ENCODE measurements around the gene ADGRG1. TPM values are rescaled to one million over a fixed set of nuclear protein-coding genes. Genes with fewer than 3 reads are reported as not detected.
"Not testable (repeated sequence)": the region's sequence is repeated elsewhere in the genome, so short reads cannot be mapped to it uniquely, and the experiment has no call there.

ADGRG1 gene
- total RNA-seq, 6 experiments from 2014 or later = 1.8 to 4.2 (median 3.4) TPM

GRCh38 chr16:57592591-57593003 lies 35.8 kb upstream of the ADGRG1 start:
- intact Hi-C loops (cut with DNase I) = loop anchor here (2.0 to 5.0 kb wide), 2 partner anchors 54 to 55 kb away; no protein-coding TSS in a partner anchor
- DNase-seq (no peak), ATAC-seq (peak; percentile 4 to 50 (median 44))
- no peak for TF ChIP-seq CTCF (IDR thresholded peaks at IDR 0.05)
- TF ChIP-seq POLR2A (IDR thresholded peaks at IDR 0.05) = no peak
- WGBS (ENCODE audit: insufficient coverage, low coverage, low lambda C conversion rate, missing lambda C conversion rate) = 28% methylated on average over 4 of the region's 4 CpGs
- H3K9me3 ChIP-seq = no peaks in the 10 kb centered on the region
- H3K36me3 ChIP-seq = no peaks in the 10 kb centered on the region
- H3K4me3 ChIP-seq = no peak overlapping the region
- H3K27ac ChIP-seq = no peak overlapping the region
- no peaks in the 10 kb centered on the region for H3K27me3 ChIP-seq
- H3K4me1 ChIP-seq = no peaks in the 10 kb centered on the region

- no peaks in the 10 kb centered on the region for H3K9me3 ChIP-seq
- no peak for ATAC-seq
- WGBS (ENCODE audit: insufficient coverage, low coverage, low lambda C conversion rate, missing lambda C conversion rate) = 47% methylated on average over 2 of the region's 3 CpGs
- no peak overlapping the region for H3K4me3 ChIP-seq
- H3K4me1 ChIP-seq = no peaks in the 10 kb centered on the region
- no peaks in the 10 kb centered on the region for H3K27me3 ChIP-seq
- DNase-seq = no peak
- TF ChIP-seq POLR2A (IDR thresholded peaks at IDR 0.05) (no peak), CTCF (IDR thresholded peaks at IDR 0.05) (no peak)
- intact Hi-C loops (cut with DNase I) = loop anchor here (2.0 to 5.0 kb wide), 2 partner anchors 54 kb away; no protein-coding TSS in a partner anchor
- H3K36me3 ChIP-seq = no peaks in the 10 kb centered on the region
- H3K27ac ChIP-seq = no peak overlapping the region
Observed at GRCh38 chr16:57593021-57593420, 35.4 kb upstream of the ADGRG1 start.

DNA sequence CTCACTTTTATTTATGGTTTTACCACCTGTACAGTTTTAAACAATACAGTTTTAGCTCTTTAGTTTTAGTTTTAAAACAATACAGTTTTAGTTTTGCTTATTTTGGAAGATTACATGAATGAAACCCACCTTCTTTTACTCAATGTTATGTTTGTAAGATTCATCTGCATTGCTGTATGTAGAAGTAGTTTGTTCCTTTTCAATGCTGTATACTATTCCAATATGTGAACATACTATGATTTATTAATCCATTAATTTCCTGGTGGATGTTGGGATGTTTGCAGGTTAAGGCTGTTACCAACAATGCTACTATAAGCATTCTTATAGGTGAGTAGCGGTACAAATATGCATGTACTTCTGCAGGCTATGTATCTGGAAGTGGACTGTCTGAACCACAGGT lies 34.4 kb upstream of the ADGRG1 start:
- H3K27me3 ChIP-seq = no peaks in the 10 kb centered on the region
- no peaks in the 10 kb centered on the region for H3K9me3 ChIP-seq
- TF ChIP-seq CTCF (IDR thresholded peaks at IDR 0.05) (no peak), POLR2A (IDR thresholded peaks at IDR 0.05) (no peak)
- no peak overlapping the region for H3K27ac ChIP-seq
- no peak overlapping the region for H3K4me3 ChIP-seq
- H3K36me3 ChIP-seq = no peaks in the 10 kb centered on the region
- intact Hi-C loops (cut with DNase I) = loop anchor here (2.0 to 5.0 kb wide), 2 partner anchors 53 kb away; no protein-coding TSS in a partner anchor
- ATAC-seq = no peak
- no peaks in the 10 kb centered on the region for H3K4me1 ChIP-seq
- DNase-seq = no peak
- WGBS (ENCODE audit: insufficient coverage, low coverage, low lambda C conversion rate, missing lambda C conversion rate) = 100% methylated on average over 1 of the region's 1 CpG

DNA sequence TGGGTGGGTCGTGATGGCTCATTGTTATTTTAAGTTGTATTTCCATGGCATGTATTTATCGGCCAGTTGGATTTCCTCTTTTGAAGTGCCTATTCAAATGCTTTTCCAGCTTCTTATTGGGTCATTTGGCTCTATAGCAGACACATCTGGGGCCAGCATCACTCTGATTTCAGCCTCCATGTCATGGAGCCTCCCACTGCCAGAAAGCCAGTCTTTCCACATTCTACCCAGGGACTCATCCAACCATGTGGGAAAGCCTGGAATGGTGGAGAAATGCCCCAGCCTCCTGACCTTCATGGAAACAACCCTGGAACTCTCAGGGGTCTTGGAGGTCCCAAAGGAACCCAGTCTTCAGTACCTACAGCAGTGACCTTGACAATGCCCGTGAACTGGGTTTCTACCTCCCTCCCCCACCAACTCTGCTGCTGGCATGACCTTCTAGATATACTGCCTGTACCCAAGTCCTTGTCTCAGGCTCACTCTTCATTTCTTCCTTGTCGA lies 33.8 kb upstream of the ADGRG1 start:
- intact Hi-C loops (cut with DNase I) = loop anchor here in 1 of 2 donors (5.0 kb wide), 1 partner anchor 53 kb away; no protein-coding TSS in a partner anchor
- H3K9me3 ChIP-seq = no peaks in the 10 kb centered on the region
- no peaks in the 10 kb centered on the region for H3K36me3 ChIP-seq
- H3K27ac ChIP-seq = no peak overlapping the region
- WGBS (ENCODE audit: insufficient coverage, low coverage, low lambda C conversion rate, missing lambda C conversion rate) = 64% methylated on average over 4 of the region's 4 CpGs
- no peak for ATAC-seq
- TF ChIP-seq CTCF (IDR thresholded peaks at IDR 0.05) (no peak), POLR2A (IDR thresholded peaks at IDR 0.05) (no peak)
- no peaks in the 10 kb centered on the region for H3K4me1 ChIP-seq
- no peak for DNase-seq
- H3K27me3 ChIP-seq = no peaks in the 10 kb centered on the region
- no peak overlapping the region for H3K4me3 ChIP-seq

DNA sequence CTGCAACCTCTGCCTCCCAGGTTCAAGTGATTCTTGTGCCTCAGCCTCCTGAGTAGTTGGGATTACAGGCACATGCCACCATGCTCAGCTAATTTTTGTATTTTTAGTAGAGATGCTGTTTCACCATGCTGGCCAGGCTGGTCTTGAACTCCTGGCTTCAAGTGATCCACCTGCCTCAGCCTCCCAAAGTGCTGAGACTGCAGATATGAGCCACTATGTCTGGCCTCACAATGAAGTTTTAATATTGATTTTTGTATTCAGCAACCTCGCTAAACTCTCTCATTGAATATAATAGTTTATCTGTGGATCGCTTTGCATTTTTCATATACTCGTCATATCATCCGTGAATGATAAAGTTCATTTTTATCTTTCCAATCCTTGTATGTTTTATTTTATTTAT lies 32.2 kb upstream of the ADGRG1 start:
- intact Hi-C loops (cut with DNase I); H3K27ac ChIP-seq; H3K4me1 ChIP-seq; H3K9me3 ChIP-seq; ATAC-seq; H3K36me3 ChIP-seq; H3K4me3 ChIP-seq; H3K27me3 ChIP-seq; DNase-seq: not testable (repeated sequence)
- WGBS (ENCODE audit: insufficient coverage, low coverage, low lambda C conversion rate, missing lambda C conversion rate) = 66% methylated on average over 4 of the region's 4 CpGs
